ENCODE data around the gene TLE3. TPM values are rescaled to one million over a fixed set of nuclear protein-coding genes. Genes with fewer than 3 reads are reported as not detected.

The TLE3 gene
- total RNA-seq, 1 donor from 2014 or later, result 89.2 TPM

DNA sequence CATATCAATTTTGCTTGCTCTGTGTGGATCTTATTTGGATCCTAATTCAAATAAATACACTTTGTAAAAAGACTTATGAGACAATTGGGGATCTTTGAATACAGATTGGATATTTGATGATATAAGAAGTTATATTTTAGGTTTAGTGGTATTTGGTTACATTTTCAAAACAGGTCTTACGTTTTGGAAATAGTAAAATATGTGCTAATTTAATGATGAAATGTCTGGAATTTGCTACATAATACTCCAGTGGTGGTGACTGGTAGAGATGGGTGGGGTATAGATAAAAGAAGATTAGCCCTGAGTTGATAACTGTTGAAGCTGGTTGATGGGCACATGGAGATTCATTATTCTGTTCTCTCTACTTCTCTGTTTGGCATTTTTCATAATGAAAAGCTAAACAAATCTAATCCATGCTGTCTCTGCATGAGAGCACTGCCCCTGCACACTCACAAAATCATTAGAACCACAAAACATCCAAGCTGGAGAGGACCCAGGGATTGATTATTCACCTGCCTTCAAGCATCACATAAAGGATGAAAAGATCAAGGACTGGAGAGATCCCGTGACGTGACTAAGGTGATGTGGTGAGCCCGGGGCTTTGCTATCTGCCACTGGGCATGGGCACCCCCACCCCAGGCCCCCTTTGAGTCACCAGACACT is 58.9 kb downstream of the TLE3 start:
- Mint-ChIP-seq H3K4me1 (ENCODE audit: low read depth, unreplicated experiment) (peaks cover 11% of the 10 kb centered on the region), H3K27me3 (ENCODE audit: unreplicated experiment) (peaks cover 6% of the 10 kb centered on the region)

GRCh38 chr15:70037292-70037640 is 60.5 kb downstream of the TLE3 start:
- Mint-ChIP-seq H3K36me3 (ENCODE audit: unreplicated experiment) (no peaks in the 10 kb centered on the region), H3K9me3 (ENCODE audit: unreplicated experiment) (peaks cover 3% of the 10 kb centered on the region), H3K4me3 (ENCODE audit: unreplicated experiment) (no peak overlapping the region), H3K27me3 (ENCODE audit: unreplicated experiment) (peaks cover 6% of the 10 kb centered on the region), H3K27ac (ENCODE audit: unreplicated experiment) (no peak overlapping the region), H3K4me1 (ENCODE audit: low read depth, unreplicated experiment) (peaks cover 16% of the 10 kb centered on the region)
- no peak for DNase-seq
- TF ChIP-seq, protein P1, sequence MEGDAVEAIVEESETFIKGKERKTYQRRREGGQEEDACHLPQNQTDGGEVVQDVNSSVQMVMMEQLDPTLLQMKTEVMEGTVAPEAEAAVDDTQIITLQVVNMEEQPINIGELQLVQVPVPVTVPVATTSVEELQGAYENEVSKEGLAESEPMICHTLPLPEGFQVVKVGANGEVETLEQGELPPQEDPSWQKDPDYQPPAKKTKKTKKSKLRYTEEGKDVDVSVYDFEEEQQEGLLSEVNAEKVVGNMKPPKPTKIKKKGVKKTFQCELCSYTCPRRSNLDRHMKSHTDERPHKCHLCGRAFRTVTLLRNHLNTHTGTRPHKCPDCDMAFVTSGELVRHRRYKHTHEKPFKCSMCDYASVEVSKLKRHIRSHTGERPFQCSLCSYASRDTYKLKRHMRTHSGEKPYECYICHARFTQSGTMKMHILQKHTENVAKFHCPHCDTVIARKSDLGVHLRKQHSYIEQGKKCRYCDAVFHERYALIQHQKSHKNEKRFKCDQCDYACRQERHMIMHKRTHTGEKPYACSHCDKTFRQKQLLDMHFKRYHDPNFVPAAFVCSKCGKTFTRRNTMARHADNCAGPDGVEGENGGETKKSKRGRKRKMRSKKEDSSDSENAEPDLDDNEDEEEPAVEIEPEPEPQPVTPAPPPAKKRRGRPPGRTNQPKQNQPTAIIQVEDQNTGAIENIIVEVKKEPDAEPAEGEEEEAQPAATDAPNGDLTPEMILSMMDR (IDR thresholded peaks at IDR 0.05; ENCODE audit: partially characterized antibody, unreplicated experiment), result no peak

More for the DNA sequence above, 58.9 kb downstream of the TLE3 start:
- TF ChIP-seq, protein P1 (IDR thresholded peaks at IDR 0.05; ENCODE audit: partially characterized antibody, unreplicated experiment), result no peak
- Mint-ChIP-seq H3K36me3 (ENCODE audit: unreplicated experiment) (peaks cover 4% of the 10 kb centered on the region), H3K4me3 (ENCODE audit: unreplicated experiment) (no peak overlapping the region), H3K27ac (ENCODE audit: unreplicated experiment) (no peak overlapping the region), H3K9me3 (ENCODE audit: unreplicated experiment) (peaks cover 5% of the 10 kb centered on the region)
- DNase-seq, result no peak

- peak; percentile 9 for DNase-seq
- Mint-ChIP-seq H3K27me3 (ENCODE audit: unreplicated experiment) (peaks cover 6% of the 10 kb centered on the region), H3K36me3 (ENCODE audit: unreplicated experiment) (no peaks in the 10 kb centered on the region), H3K4me1 (ENCODE audit: low read depth, unreplicated experiment) (peaks cover 16% of the 10 kb centered on the region), H3K27ac (ENCODE audit: unreplicated experiment) (no peak overlapping the region), H3K9me3 (ENCODE audit: unreplicated experiment) (peaks cover 3% of the 10 kb centered on the region), H3K4me3 (ENCODE audit: unreplicated experiment) (no peak overlapping the region)
- TF ChIP-seq, protein P1 (IDR thresholded peaks at IDR 0.05; ENCODE audit: partially characterized antibody, unreplicated experiment), result no peak
These were observed 61.0 kb downstream of the TLE3 start for GRCh38 chr15:70036585-70037291.

DNA sequence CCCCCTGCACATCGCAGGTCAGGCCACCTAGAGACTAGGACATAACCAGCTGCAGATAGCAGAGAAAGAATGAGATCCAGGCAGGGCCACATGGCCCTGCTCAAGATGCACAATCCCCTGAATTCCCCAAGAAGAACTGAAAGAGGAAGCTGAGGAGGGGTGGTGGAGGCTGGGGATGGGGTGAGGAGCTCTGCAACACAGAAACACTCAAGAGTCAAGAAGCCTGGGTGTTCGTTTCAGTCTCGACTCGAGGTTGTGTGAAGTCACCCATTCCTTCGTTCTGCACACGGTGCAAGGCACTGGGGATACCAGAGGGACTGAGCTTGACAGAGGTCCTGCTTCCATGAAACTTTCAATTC is 62.0 kb downstream of the TLE3 start:
- TF ChIP-seq, protein P1 (IDR thresholded peaks at IDR 0.05; ENCODE audit: partially characterized antibody, unreplicated experiment), result no peak
- no peak overlapping the region for H3K4me3 Mint-ChIP-seq (ENCODE audit: unreplicated experiment)
- H3K27ac Mint-ChIP-seq (ENCODE audit: unreplicated experiment), result no peak overlapping the region
- peaks cover 3% of the 10 kb centered on the region for H3K9me3 Mint-ChIP-seq (ENCODE audit: unreplicated experiment)
- H3K27me3 Mint-ChIP-seq (ENCODE audit: unreplicated experiment), result peaks cover 11% of the 10 kb centered on the region
- DNase-seq, result peak; percentile 9
- H3K4me1 Mint-ChIP-seq (ENCODE audit: low read depth, unreplicated experiment), result peaks cover 16% of the 10 kb centered on the region
- no peaks in the 10 kb centered on the region for H3K36me3 Mint-ChIP-seq (ENCODE audit: unreplicated experiment)

GRCh38 chr15:70035051-70035718 is 62.5 kb downstream of the TLE3 start:
- Mint-ChIP-seq H3K27me3 (ENCODE audit: unreplicated experiment) (peaks cover 14% of the 10 kb centered on the region), H3K9me3 (ENCODE audit: unreplicated experiment) (peaks cover 3% of the 10 kb centered on the region)

More at GRCh38 chr15:70035051-70035718, 62.5 kb downstream of the TLE3 start:
- peaks cover 16% of the 10 kb centered on the region for H3K4me1 Mint-ChIP-seq (ENCODE audit: low read depth, unreplicated experiment)
- peak; percentile 8 for DNase-seq
- no peaks in the 10 kb centered on the region for H3K36me3 Mint-ChIP-seq (ENCODE audit: unreplicated experiment)
- TF ChIP-seq, protein P1 (IDR thresholded peaks at IDR 0.05; ENCODE audit: partially characterized antibody, unreplicated experiment), result no peak
- H3K27ac Mint-ChIP-seq (ENCODE audit: unreplicated experiment), result no peak overlapping the region
- no peak overlapping the region for H3K4me3 Mint-ChIP-seq (ENCODE audit: unreplicated experiment)
